Measurements from ENCODE around the gene NEURL4. TPM values are rescaled to one million over a fixed set of nuclear protein-coding genes. Genes with fewer than 3 reads are reported as not detected.
A peak's percentile ranks its signal among the peaks of the same experiment; 100 is the strongest.

Gene NEURL4
- total RNA-seq, 2 donors from 2014 or later = 15.7 to 36.0 TPM

DNA sequence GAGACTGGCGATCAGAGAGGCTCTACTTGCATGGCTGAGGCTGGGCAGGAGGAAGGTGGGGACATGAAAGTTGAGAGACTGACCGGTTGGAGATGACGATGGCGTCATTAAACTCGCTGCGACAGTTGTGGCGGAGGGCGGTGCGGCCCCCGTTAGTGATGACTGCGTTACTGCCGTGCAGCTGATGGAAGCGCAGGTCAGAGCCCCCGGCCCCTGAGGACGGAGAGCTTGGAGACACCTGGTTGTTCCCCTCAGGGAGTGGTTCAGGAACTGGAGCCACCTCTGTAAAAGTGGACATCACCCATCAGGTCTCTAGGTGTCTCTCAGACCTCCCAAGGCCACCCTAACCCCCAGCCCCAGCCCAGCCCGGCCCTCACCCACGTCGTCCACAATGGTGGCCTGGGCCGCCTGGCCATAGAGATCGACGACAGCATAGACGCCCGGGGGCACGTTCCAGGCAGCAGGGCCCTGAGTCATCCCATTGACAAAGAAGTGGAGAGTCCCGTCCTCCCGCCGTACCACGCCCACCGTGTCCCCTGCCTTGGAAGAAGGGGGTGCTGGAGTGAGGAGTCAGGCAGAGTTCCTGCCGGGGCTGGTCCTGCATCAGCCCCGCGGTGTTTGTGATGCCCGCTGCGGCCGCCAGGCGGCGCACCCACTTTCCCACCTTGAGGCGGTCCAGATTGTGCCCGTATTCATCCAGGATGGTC, 5.3 kb downstream of the NEURL4 start:
- DNase-seq (ENCODE audit: low spot score) = peak; percentile 43

DNA sequence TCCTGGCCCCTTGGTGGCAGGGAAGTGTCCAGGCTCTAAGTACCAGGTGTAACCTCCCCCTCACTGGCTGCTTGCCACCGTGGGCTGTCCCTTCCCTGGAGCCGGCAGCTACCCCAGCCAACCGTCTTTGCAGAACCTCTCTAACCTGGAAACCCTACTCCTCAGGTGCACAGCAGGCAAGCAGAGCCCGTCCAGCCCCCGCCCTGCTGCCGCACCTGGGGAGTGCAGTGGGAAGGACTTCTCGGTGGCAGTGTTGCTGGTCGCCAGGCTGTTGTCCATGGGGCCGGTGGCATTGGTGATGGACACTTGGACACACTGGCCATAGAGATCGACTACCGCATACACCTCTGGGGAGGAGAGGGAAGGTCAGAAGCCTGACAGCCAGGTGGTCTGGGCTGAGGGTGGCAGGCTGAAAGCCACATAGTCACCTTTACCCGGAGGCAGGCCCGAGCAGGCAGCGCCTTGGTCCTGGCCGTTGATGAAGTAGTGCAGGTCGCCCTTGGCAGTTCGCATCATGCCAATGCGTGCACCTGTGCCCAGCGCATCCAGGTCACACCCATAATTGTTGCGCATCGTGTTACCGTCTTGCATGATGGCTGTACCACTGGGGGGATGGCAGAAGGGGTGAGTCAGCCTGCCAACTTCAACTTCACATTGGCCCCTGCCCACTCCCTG, 6.5 kb downstream of the NEURL4 start:
- intact Hi-C loops (cut with DNase I) = no loop called here
- TF ChIP-seq POLR2AphosphoS5 (IDR thresholded peaks at IDR 0.05) = no peak
- TF ChIP-seq POLR2A (IDR thresholded peaks at IDR 0.05) = no peak
- TF ChIP-seq CTCF (IDR thresholded peaks at IDR 0.05) = no peak
- no peak for DNase-seq (ENCODE audit: low spot score)
- no peak overlapping the region for H3K27ac ChIP-seq
- H3K4me1 ChIP-seq (replicated peaks) = no peaks in the 10 kb centered on the region
- H3K4me3 ChIP-seq = no peak overlapping the region
- peaks cover 11 to 19% of the 10 kb centered on the region in 2 donors for H3K36me3 ChIP-seq
- H3K9me3 ChIP-seq = no peaks in the 10 kb centered on the region
- H3K27me3 ChIP-seq (replicated peaks; ENCODE audit: insufficient read depth) = no peaks in the 10 kb centered on the region
- 89% methylated on average over 22 of the region's 22 CpGs for WGBS

More for the DNA sequence above, 5.3 kb downstream of the NEURL4 start:
- Histone ChIP-seq H3K27ac (no peak overlapping the region), H3K9me3 (no peaks in the 10 kb centered on the region), H3K4me3 (no peak overlapping the region), H3K27me3 (replicated peaks; ENCODE audit: insufficient read depth) (no peaks in the 10 kb centered on the region), H3K36me3 (peaks cover 11 to 13% of the 10 kb centered on the region in 2 donors), H3K4me1 (replicated peaks) (no peaks in the 10 kb centered on the region)
- WGBS = 62% methylated on average over 39 of the region's 39 CpGs
- intact Hi-C loops (cut with DNase I) = no loop called here
- no peak for TF ChIP-seq POLR2A (IDR thresholded peaks at IDR 0.05)
- peak; percentile 74 to 78 (median 76) for TF ChIP-seq CTCF (IDR thresholded peaks at IDR 0.05)
- TF ChIP-seq POLR2AphosphoS5 (IDR thresholded peaks at IDR 0.05) = no peak

GRCh38 chr17:7321466-7321865, 7.7 kb downstream of the NEURL4 start:
- WGBS = 91% methylated on average over 15 of the region's 15 CpGs
- H3K36me3 ChIP-seq = peaks cover 11 to 24% of the 10 kb centered on the region in 2 donors

DNA sequence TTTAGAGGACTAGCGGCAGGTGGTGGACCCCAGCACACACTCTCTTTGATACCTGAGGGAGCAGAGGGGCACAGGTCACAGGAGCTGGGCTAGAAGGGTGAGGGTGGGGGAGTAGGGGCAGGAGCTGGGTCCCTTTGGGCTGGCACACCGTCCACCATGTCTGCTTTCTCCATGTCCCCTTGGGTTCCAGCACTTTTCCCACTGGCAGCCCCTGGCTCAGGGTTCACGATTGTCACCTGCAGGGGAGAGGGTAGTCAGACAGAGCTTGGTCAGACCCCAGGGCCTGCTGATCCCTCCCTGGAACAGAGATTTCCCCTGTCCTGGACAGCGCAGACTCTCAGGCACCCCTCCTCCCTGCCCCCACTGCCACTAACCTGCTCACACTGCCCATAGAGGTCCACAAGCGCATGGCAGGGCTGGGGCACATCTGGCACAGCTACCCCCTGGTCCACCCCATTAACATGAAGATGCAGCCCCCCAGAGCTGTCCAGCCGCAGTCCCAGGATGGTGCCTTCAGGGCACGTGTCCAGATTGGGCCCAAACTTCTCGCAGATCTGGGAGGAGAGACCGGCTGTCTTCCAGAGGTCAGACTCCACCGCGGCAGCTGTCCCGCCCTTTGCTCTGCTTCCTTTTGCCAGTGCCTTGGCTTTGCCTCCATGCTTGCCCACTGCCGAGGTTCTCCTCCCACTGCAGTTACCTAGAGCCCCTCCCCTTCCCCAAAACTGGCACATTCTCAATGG, 10.8 kb downstream of the NEURL4 start:
- no peak for DNase-seq (ENCODE audit: low spot score)
- H3K4me3 ChIP-seq = no peak overlapping the region
- H3K27ac ChIP-seq = no peak overlapping the region
- H3K27me3 ChIP-seq (replicated peaks; ENCODE audit: insufficient read depth) = no peaks in the 10 kb centered on the region
- H3K36me3 ChIP-seq = peaks cover 11 to 24% of the 10 kb centered on the region in 2 donors
- TF ChIP-seq POLR2AphosphoS5 (IDR thresholded peaks at IDR 0.05) (no peak), CTCF (IDR thresholded peaks at IDR 0.05) (no peak), POLR2A (IDR thresholded peaks at IDR 0.05) (no peak)
- H3K9me3 ChIP-seq = no peaks in the 10 kb centered on the region
- intact Hi-C loops (cut with DNase I) = no loop called here
- 92% methylated on average over 13 of the region's 13 CpGs for WGBS
- peaks cover 8% of the 10 kb centered on the region for H3K4me1 ChIP-seq (replicated peaks)

More at GRCh38 chr17:7321466-7321865, 7.7 kb downstream of the NEURL4 start:
- Histone ChIP-seq H3K4me1 (replicated peaks) (no peaks in the 10 kb centered on the region), H3K27me3 (replicated peaks; ENCODE audit: insufficient read depth) (no peaks in the 10 kb centered on the region), H3K27ac (no peak overlapping the region), H3K4me3 (no peak overlapping the region), H3K9me3 (no peaks in the 10 kb centered on the region)
- intact Hi-C loops (cut with DNase I) = no loop called here
- no peak for TF ChIP-seq CTCF (IDR thresholded peaks at IDR 0.05)
- DNase-seq (ENCODE audit: low spot score) = no peak

All from prostate gland (tissue), 2 donors.